Neural progenitor cell (in vitro differentiated cells): ENCODE measurements around the gene SCN1A.

Source experiments
- EZH2 ChIP-seq: fragments of 200-600 bp; sonication (generic); IDR thresholded peaks from 2 replicates; pipeline ENCODE4 v1.6.1; 2017; ENCODE audit warnings: antibody characterized with exemption, mild to moderate bottlenecking, moderate library complexity
- EZH2phosphoT487 ChIP-seq: fragments of 200-600 bp; sonication (generic); IDR thresholded peaks from 2 replicates; pipeline ENCODE4 v1.6.1; 2017; ENCODE audit warnings: antibody characterized with exemption
- TF ChIP-seq, protein P1 (sequence below): fragments of 200-600 bp; sonication (generic); IDR thresholded peaks from 2 replicates; pipeline ENCODE4 v1.5.1; 2017; ENCODE audit warnings: antibody characterized with exemption, mild to moderate bottlenecking

DNA sequence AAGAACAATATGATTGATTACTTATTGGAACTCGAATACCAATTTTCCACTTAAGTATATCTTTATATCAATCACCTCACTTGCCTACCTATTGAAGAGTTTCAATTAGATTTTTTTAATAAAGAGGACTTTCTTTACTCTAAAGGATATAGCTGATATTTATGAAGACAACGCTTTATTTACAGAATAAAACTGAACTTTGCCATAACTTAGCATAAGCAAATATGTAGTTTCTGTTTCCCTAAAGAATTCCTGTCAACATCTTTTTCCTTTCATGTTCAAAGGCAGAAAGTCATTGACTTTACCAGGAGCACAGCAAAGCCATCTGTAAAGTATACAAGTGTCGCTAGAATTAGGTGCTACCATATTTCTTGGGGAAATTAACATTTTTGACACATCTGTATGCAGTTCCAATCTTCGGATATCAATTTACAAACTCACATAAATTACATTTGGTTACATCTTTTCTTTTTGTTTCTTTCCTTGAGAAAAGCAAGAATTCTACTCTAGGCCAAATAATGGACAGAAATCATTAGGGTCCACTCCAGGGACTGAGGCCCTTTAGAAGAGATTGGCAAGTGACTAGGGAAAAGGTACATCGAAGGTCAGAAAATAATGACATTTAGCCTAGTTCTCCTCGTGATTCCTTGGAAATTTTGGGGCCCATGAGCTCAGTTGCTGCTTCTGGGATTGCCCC lies 7.5 kb upstream of the SCN1A start:
- TF ChIP-seq EZH2 (no peak), EZH2phosphoT487 (no peak)
- TF ChIP-seq, protein P1, sequence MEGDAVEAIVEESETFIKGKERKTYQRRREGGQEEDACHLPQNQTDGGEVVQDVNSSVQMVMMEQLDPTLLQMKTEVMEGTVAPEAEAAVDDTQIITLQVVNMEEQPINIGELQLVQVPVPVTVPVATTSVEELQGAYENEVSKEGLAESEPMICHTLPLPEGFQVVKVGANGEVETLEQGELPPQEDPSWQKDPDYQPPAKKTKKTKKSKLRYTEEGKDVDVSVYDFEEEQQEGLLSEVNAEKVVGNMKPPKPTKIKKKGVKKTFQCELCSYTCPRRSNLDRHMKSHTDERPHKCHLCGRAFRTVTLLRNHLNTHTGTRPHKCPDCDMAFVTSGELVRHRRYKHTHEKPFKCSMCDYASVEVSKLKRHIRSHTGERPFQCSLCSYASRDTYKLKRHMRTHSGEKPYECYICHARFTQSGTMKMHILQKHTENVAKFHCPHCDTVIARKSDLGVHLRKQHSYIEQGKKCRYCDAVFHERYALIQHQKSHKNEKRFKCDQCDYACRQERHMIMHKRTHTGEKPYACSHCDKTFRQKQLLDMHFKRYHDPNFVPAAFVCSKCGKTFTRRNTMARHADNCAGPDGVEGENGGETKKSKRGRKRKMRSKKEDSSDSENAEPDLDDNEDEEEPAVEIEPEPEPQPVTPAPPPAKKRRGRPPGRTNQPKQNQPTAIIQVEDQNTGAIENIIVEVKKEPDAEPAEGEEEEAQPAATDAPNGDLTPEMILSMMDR = no peak
